Measurements from ENCODE around the gene SIRT5.

Gene SIRT5

DNA sequence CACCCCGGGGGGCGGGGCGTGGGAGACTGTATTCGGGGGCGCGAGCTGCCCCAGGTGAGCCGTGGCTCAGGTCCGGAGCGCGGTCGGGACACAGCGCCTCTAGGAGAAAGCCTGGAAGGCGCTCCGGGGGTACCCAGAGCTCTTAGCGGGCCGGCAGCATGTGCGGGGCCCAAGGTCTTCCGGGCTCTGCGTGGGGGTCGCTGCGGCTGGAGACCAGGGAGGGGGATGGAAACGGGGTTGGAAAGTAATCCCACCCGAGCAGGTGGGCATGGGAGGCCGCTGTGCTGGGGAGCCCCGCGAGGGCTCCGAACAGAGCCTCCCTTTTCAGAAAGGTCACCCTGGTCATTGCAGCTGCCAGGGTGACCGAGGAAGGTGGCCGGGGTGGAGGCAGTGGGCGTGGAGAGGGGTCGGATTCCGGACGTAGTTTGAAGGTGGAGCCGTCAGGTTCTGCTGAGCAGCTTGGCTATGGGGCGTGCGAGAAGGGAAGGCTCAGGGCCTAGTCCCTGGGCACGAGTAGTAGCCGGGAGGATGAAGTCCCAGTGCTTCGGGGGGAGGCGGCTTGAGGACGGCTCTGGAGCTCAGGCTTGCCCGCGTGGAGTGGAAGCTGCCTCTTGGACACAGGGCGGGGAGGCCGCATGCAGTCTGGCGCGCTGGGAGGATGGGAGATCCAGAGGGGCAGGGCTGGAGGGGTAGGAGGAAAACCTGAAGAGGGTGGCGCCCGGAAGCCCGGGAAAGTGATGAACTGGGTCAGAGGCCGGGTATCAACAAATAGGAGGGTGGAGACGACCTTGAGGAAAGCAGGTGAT lies at the start of gene SIRT5:
TSS of gene SIRT5 (plus strand) at position 31 of the 806 bp plus-strand sequence. CDS start 9,510 bp downstream, outside the sequence.
- peak; percentile 86 for DNase-seq

DNA sequence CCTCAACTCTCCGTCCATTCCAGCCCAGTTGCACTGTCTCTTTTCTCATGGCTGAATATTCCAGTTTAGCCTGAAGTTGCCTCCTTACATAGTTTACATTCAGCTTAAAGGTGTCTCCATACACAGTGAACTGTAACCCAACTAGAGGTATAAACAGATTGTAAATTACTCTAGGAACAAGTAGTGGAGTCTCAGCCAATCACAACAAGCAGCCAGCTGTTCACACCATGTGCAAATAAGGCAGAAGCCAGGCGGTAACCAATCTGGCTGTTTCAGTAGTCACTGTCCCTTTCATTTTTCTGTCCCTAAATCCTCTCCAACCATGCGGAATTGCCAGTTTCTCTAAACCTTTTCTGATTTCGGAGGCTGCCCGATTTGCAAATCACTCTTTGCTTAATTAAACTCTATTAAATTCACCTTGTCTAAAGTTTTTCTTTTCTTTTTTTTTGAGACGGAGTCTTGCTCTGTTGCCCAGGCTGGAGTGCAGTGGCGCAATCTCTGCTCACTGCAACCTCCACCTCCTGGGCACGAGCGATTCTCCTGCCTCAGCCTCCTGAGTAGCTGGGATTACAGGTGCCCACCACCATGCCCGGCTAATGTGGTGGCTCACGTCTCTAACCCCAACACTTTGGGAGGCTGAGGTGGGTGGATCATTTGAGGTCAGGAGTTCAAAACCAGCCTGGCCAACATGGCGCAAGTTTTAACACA lies 49.4 kb upstream of the SIRT5 start:
- DNase-seq: no peak

GRCh38 chr6:13526357-13526726 lies 48.1 kb upstream of the SIRT5 start:
- DNase-seq: no peak

GRCh38 chr6:13526727-13527670 lies 47.4 kb upstream of the SIRT5 start:
- no peak for DNase-seq

DNA sequence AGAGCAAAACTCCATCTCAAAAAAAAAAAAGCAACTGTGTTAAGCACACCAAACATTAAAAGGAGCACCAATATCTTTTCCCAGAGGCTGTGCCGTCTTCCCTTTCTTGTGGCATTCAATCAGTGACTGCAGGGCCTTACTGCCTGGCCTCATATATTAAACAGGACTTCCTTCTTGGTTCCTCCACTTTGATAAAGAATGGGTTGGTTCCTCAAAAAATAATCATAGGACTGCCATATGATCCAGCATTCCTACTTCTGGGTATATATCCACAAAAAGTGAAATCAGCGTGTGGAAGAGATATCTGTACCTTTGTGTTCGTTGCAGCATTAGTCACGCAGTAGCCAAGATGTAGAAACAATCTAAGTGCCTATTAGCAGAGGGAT lies 46.7 kb upstream of the SIRT5 start:
- DNase-seq: no peak

GRCh38 chr6:13528232-13528631 lies 46.2 kb upstream of the SIRT5 start:
- no peak for DNase-seq

GRCh38 chr6:13528777-13529343 lies 45.5 kb upstream of the SIRT5 start:
- DNase-seq: no peak

DNA sequence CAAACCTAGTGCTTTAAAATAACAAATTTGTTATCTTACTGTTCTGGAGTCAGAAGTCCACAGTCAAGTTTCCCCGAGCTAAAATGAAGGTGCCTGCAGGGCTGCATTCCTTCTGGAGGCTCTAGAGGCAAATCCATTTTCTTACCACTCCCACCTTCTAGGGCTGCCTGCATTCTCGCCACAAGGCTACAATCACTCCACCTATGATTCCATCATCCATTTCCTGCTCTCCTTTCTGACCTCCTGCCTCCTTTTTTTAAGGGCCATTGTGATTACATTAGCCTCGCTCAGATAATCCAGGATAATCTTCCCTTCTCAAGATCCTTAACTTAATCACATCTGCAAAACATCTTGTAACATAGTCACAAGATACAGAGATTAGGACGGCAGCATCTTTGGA lies 42.4 kb upstream of the SIRT5 start:
- no peak for DNase-seq

DNA sequence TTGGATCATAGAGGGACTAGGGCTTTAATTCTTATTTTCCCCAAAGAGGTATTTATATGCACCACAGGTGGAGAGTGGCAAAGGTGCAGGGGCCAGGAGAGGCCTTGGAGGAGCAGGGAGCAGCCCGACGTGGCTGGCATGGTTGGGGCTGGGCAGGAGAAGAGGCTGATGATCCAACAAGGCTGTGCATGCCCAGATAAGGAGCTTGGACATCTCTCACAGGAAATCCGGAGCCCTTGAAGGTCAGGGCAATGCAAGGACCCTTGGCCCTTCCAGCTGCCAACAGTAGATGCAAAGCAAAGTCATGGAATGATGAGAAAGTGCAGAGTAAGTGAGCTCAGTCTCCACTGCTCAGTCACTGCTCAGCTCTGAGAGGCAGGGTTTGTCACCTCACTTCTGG lies 39.9 kb upstream of the SIRT5 start:
- DNase-seq: no peak

- DNase-seq: no peak
Measured at GRCh38 chr6:13535306-13535705, 39.1 kb upstream of the SIRT5 start.

- no peak for DNase-seq
Measured at GRCh38 chr6:13536796-13537526, 37.4 kb upstream of the SIRT5 start.

- DNase-seq: no peak
Measured at GRCh38 chr6:13537527-13537897, 36.9 kb upstream of the SIRT5 start.

DNA sequence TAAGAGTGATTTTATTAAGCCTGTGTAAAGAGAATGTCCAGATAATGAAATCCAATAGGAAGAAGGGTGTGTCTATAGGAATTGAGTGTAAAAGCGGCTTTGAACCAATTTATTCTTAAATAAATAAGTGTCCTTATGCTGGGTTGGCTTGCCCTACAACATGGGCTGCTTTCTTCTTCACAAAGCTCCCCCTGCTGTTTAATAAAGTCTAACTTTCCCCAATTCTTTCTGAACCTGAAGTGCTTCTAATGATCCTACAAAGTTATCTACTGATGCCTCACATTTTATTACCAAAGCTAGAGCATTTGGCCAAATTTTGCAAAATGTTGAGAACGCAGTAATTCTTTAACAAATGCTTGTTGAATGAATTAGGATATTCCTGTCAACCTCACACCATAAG lies 36.3 kb upstream of the SIRT5 start:
- peak; percentile 16 for DNase-seq

DNA sequence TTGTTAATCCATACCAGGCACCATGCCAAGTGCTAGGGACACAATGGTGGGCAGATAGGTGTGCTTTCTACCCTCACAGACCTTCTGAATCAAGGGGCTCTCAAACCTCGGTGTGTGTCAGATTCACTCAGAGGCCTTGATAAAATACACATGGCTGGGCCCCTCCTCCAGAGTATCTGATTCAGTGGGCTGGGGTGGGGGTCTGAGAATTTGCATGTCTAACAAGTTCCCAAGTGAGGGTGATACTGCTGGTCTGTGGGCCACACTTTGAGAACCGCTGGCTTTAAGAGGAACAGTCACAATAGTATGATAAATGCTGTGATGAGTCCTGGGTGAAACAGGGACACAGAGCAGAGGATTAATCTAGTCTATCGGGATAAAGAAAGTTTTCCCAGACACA lies 35.8 kb upstream of the SIRT5 start:
- DNase-seq: no peak

DNA sequence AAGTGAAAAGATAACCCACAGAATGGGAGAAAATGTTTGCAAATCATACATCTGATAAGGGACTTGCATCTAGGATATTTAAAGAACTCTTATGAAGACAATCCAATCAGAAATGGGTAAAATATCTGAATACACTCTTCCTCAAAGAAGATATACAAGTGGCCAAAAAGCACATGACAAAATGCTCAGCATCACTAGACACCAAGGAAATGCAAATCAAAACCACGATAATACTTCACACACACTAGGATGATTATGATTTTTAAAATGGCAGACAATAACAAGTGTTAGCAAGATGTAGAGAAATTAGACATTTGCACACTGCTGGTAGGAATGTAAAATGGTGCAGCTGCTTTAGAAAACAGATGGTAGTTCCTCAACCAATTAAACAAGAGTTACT lies 34.8 kb upstream of the SIRT5 start:
- DNase-seq: no peak

- no peak for DNase-seq
Measured at GRCh38 chr6:13541496-13541895, 32.9 kb upstream of the SIRT5 start.

DNA sequence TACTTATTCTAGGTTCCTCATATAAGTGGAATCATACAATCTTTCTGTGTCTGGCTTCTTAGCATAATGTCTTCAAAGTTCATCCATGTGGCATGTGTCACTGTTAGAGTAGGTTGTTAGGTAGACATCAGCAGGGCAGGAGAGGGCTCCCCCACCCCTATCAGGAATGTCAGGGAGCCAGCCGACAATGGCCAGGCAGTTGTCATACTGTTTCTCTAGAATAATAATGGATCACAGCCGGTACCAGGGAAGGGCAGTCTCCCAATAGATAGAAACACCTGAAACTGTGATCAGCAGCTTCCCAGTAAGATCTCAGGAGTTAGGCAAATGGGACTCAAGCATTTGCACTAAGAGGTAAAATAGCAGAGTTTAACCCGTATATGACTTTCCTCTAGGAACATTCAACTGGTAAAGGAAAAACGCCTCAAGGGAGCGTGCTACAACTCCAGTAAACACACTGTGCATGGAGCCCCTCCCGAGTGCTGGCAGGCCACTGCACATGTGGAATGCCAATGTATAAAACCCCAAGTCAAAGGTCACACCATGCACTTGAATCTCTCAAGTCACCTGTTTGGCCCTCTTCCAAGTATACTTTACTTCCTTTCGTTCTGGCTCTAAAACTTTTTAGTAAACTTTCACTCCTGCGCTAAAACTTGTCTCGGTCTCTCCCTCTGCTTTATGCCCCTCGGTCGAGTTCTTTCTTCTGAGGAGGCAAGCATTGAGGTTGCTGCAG lies 29.8 kb upstream of the SIRT5 start:
- no peak for DNase-seq

DNA sequence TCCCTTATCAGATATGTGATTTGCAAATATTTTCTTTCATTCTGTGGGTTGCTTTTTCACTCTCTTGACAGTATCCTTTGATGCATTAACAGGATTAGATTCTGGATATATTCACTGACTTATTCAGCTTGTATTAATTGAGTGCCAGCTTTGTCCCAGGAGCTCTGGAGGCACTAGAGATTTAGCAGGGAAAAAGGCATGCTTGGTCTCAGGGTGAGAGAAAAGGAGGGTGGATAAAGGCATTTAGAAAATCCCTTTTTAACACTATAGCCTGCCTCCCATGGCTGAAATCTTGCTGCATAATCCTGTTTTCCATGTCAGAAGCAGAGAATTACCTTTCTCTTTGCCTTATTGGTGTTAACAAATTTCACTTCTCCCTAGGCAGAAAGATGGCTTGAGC lies 28.5 kb upstream of the SIRT5 start:
- no peak for DNase-seq

GRCh38 chr6:13548500-13549210 lies 25.7 kb upstream of the SIRT5 start:
- no peak for DNase-seq

DNA sequence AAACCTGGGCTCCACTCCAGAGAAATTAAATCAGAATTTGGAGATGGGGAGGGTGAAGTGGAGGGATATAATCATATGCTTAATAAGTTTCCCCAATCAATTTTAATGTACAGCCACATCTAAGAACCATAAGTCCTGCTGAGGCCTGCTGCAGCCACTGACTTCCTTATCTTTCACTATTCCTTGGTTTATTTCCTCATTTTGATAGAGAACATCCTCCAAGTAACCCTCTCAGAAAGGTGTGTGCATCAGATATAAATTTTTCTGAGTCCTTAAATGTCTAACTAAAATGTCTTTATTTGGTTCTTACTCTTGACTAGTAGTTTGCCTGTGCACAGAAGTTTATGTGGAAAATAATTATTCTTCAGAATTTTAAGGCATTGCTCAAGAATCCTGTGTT lies 23.7 kb upstream of the SIRT5 start:
- no peak for DNase-seq

DNA sequence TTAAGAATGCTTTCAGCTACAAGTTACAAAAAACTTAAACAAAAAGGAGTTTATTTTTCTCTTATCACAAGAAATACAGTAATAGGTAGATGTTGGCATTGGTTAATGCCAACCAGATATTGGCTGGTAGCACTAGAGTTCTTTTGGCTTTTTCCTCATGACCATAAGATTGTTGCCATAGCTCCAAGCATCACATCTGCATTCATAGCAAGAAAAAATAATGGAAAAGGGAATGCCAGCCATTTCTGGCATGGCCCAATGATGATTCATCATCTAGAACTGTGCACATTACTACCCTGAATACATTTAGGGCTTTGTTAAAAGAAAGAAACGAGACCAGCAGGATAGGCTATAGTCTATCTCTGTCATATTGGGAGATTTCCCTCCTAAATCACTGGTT lies 20.8 kb upstream of the SIRT5 start:
- DNase-seq: no peak

Data from activated CD4-positive, alpha-beta T cell treated with anti-CD3 and anti-CD28 coated beads, Interleukin-2, Interleukin-6, amounts not matched to agents 100 ng/mL and 50 ng/mL, durations not matched to agents 16 hours and 8 hours (primary cell).